ENCODE results near the gene HSPA12B. TPM values are rescaled to one million over a fixed set of nuclear protein-coding genes. Genes with fewer than 3 reads are reported as not detected.
A peak's percentile ranks its signal among the peaks of the same experiment; 100 is the strongest.

The HSPA12B gene
- total and polyA plus RNA-seq, 2 of the 8 experiments (the other 6 are each of a cell fraction or from before 2014, with no cell fraction given) = 2.2 to 4.3 TPM

- no peak for TF ChIP-seq EP300 (IDR thresholded peaks at IDR 0.05; ENCODE audit: borderline replicate concordance in 1 of 2, low read depth in 2 of 2, low read length in 2 of 2)
- TF ChIP-seq CHD2 (IDR thresholded peaks at IDR 0.05; ENCODE audit: low read length) = peak; percentile 7; the same call in 1 of the 2 replicates
- TF ChIP-seq RBBP5 (IDR thresholded peaks at IDR 0.05; ENCODE audit: borderline replicate concordance, low read depth, low read length) = no peak
- peak; percentile 95 for TF ChIP-seq SAP30 (IDR thresholded peaks at IDR 0.05; ENCODE audit: insufficient read depth, insufficient replicate concordance, low read length)
- peak; percentile 41 to 71 (median 59); a peak in 3 of 4 replicates for TF ChIP-seq CTCF (IDR thresholded peaks at IDR 0.05; ENCODE audit: control extremely low read depth in 1 of 3, insufficient read depth in 1 of 3, low read depth in 1 of 3, low read length in 3 of 3)
Observed at GRCh38 chr20:3781153-3781910, 48.8 kb downstream of the HSPA12B start, which contains the start of gene SPEF1 (continued).

All from H1 (cell line).